ENCODE data around the gene LDLRAD4.

The LDLRAD4 gene

GRCh38 chr18:13578400-13578799 is 359.8 kb downstream of the LDLRAD4 start:
- no peak for TF ChIP-seq REST (IDR thresholded peaks at IDR 0.05; ENCODE audit: low read depth)
- no peak for TF ChIP-seq CREB1 (IDR thresholded peaks at IDR 0.05; ENCODE audit: low read depth)
- TF ChIP-seq FOXM1 (IDR thresholded peaks at IDR 0.05; ENCODE audit: borderline replicate concordance, low read depth) = no peak

GRCh38 chr18:13579874-13580273 is 361.3 kb downstream of the LDLRAD4 start:
- TF ChIP-seq TCF12 (IDR thresholded peaks at IDR 0.05; ENCODE audit: low read depth) (no peak), REST (IDR thresholded peaks at IDR 0.05; ENCODE audit: low read depth) (no peak), EP300 (IDR thresholded peaks at IDR 0.05; ENCODE audit: borderline replicate concordance) (no peak), EGR1 (IDR thresholded peaks at IDR 0.05) (no peak), TAF1 (IDR thresholded peaks at IDR 0.05; ENCODE audit: low read depth) (no peak), FOXM1 (IDR thresholded peaks at IDR 0.05; ENCODE audit: borderline replicate concordance, low read depth) (no peak), CREB1 (IDR thresholded peaks at IDR 0.05; ENCODE audit: low read depth) (no peak), MAX (IDR thresholded peaks at IDR 0.05) (no peak), TEAD4 (IDR thresholded peaks at IDR 0.05) (no peak), CEBPB (IDR thresholded peaks at IDR 0.05) (no peak), YY1 (IDR thresholded peaks at IDR 0.05; ENCODE audit: low read depth) (no peak), NFIC (IDR thresholded peaks at IDR 0.05) (no peak), USF1 (IDR thresholded peaks at IDR 0.05) (no peak)

- no peak for TF ChIP-seq EP300 (IDR thresholded peaks at IDR 0.05; ENCODE audit: borderline replicate concordance)
- TF ChIP-seq CREB1 (IDR thresholded peaks at IDR 0.05; ENCODE audit: low read depth) = no peak
- no peak for TF ChIP-seq TAF1 (IDR thresholded peaks at IDR 0.05; ENCODE audit: low read depth)
- TF ChIP-seq MAX (IDR thresholded peaks at IDR 0.05) = no peak
- TF ChIP-seq CEBPB (IDR thresholded peaks at IDR 0.05) = no peak
- no peak for TF ChIP-seq FOXM1 (IDR thresholded peaks at IDR 0.05; ENCODE audit: borderline replicate concordance, low read depth)
- no peak for TF ChIP-seq TCF12 (IDR thresholded peaks at IDR 0.05; ENCODE audit: low read depth)
- TF ChIP-seq RAD21 (IDR thresholded peaks at IDR 0.05; ENCODE audit: low read depth) = no peak
- TF ChIP-seq EGR1 (IDR thresholded peaks at IDR 0.05) = no peak
- TF ChIP-seq USF1 (IDR thresholded peaks at IDR 0.05) = no peak
- no peak for TF ChIP-seq YY1 (IDR thresholded peaks at IDR 0.05; ENCODE audit: low read depth)
- TF ChIP-seq NFIC (IDR thresholded peaks at IDR 0.05) = no peak
- no peak for TF ChIP-seq ZBTB7A (IDR thresholded peaks at IDR 0.05; ENCODE audit: low read depth)
- TF ChIP-seq REST (IDR thresholded peaks at IDR 0.05; ENCODE audit: low read depth) = no peak
- TF ChIP-seq TEAD4 (IDR thresholded peaks at IDR 0.05) = no peak
These were observed 361.8 kb downstream of the LDLRAD4 start for GRCh38 chr18:13580351-13580750.

GRCh38 chr18:13580991-13581390 is 362.4 kb downstream of the LDLRAD4 start:
- TF ChIP-seq TEAD4 (IDR thresholded peaks at IDR 0.05) = no peak
- no peak for TF ChIP-seq TAF1 (IDR thresholded peaks at IDR 0.05; ENCODE audit: low read depth)
- no peak for TF ChIP-seq MAX (IDR thresholded peaks at IDR 0.05)
